Erythroblast (primary cell): ENCODE data around the gene FMN1.

ENCODE experiments used
- GATA1 ChIP-seq: IDR thresholded peaks from 2 replicates; pipeline ENCODE4 v1.6.1; 2011; ENCODE audit warnings: low read depth, mild to moderate bottlenecking, control low read depth, low read length, moderate library complexity
- POLR2A ChIP-seq: IDR thresholded peaks from 2 replicates; pipeline ENCODE4 v1.6.1; 2011; ENCODE audit warnings: mild to moderate bottlenecking, low read length

DNA sequence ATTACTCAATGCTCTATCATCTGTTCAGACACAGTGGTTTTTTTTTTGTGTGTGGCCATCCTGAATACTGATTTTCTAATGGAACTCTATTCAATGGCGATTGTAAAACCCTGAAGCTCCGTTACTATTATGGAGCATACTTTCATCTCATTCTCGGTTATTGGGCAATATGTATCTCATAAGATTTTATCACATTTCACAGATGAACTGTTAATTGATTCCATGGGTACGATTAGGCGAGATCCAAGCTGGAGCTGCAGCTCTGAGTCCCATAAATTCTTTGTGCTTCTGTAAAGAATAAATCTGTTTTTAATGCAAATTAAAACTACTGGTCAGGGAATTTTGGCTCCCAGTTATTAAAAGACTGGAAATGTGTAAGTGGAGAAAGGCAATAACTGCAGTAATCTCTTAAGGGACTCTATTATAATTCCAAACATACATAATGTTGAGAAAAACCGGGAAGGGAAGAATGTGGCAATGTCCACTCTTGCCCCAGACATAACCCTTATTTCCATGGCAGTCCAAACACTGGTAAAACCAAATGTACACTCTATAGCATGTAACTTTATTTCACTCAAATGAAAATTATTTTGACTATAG is 394.5 kb downstream of the FMN1 start:
- TF ChIP-seq GATA1 = no peak
- no peak for TF ChIP-seq POLR2A
